ENCODE data around the gene FGFR2. TPM values are rescaled to one million over a fixed set of nuclear protein-coding genes. Genes with fewer than 3 reads are reported as not detected.

Gene FGFR2
- total RNA-seq, 1 donor from 2014 or later: 88.3 TPM

DNA sequence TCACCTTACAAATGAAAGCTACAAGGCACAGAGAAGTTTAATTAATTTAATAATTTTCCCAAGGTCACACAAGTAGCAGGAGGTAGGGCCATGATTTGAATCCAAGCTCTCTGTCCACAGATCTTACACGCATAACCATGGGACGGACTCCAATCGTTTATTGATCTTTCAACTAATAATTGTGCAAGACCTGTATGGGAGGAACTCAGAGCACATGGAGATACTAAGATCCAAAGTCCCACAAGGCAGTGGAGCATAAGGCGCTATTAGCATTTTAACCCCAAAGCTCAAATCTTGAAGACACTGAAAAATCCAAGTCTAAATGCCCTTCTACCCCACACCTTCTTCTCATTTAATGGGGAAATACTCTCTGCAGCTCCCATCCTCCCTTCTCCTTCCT lies 143.5 kb downstream of the FGFR2 start:
- H3K27me3 Mint-ChIP-seq (ENCODE audit: low read depth): peaks cover 8% of the 10 kb centered on the region
- H3K36me3 Mint-ChIP-seq: no peaks in the 10 kb centered on the region
- DNase-seq (ENCODE audit: low spot score in 2 of 2, unreplicated experiment in 2 of 2): no peak
- no peak for TF ChIP-seq CTCF (IDR thresholded peaks at IDR 0.05; ENCODE audit: unreplicated experiment)
- H3K27ac Mint-ChIP-seq: no peak overlapping the region
- H3K9me3 Mint-ChIP-seq: no peaks in the 10 kb centered on the region
- H3K4me1 Mint-ChIP-seq: peaks cover 22% of the 10 kb centered on the region
- H3K4me3 Mint-ChIP-seq: no peak overlapping the region

DNA sequence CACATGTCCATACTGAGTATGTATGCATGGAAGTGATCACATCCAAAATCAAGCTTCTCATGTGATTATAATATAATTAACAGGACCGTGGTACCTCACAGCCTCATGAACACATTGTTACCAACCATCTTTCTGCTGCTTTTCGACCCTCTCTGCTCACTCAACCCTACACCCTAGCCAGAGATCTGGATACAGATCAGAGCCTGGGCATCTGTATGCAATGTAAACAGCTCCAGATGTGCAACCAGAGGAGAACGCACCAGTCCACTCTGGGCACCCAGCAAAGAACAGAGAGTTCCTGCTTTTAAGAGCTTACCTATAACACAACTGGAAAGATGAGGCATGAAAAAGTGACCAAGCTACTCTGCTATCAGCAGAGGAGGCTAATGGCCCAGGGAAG lies 145.1 kb downstream of the FGFR2 start:
- Mint-ChIP-seq H3K4me3 (no peak overlapping the region), H3K36me3 (no peaks in the 10 kb centered on the region), H3K9me3 (no peaks in the 10 kb centered on the region), H3K27ac (no peak overlapping the region), H3K27me3 (ENCODE audit: low read depth) (no peaks in the 10 kb centered on the region), H3K4me1 (peaks cover 29% of the 10 kb centered on the region)
- DNase-seq (ENCODE audit: low spot score in 2 of 2, unreplicated experiment in 2 of 2): no peak
- TF ChIP-seq CTCF (IDR thresholded peaks at IDR 0.05; ENCODE audit: unreplicated experiment): no peak

DNA sequence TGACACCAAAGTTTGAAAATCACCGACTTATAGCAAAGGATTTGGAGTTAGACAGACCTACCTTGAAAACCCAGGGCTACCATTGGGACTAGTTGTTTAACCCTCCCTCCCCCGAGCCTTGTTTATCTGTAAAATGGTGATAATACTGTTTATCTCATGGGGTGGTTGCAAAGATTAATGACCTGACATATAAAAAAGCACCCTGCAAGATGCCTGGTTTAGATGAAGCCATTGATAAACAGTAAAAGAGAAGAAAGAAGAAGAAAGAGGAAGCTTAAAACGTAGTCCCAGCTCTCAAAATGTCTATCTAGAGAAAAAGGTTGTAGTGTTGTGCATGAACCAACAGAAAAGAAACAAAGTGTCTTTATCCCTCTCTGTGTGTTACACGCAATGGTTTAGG lies 145.7 kb downstream of the FGFR2 start:
- H3K4me3 Mint-ChIP-seq: no peak overlapping the region
- no peak for TF ChIP-seq CTCF (IDR thresholded peaks at IDR 0.05; ENCODE audit: unreplicated experiment)
- H3K9me3 Mint-ChIP-seq: no peaks in the 10 kb centered on the region
- no peak for DNase-seq (ENCODE audit: low spot score in 2 of 2, unreplicated experiment in 2 of 2)
- H3K36me3 Mint-ChIP-seq: no peaks in the 10 kb centered on the region
- no peaks in the 10 kb centered on the region for H3K27me3 Mint-ChIP-seq (ENCODE audit: low read depth)
- H3K27ac Mint-ChIP-seq: no peak overlapping the region
- peaks cover 29% of the 10 kb centered on the region for H3K4me1 Mint-ChIP-seq

- H3K4me1 Mint-ChIP-seq: peaks cover 26% of the 10 kb centered on the region
- TF ChIP-seq CTCF (IDR thresholded peaks at IDR 0.05; ENCODE audit: unreplicated experiment): no peak
- no peaks in the 10 kb centered on the region for H3K27me3 Mint-ChIP-seq (ENCODE audit: low read depth)
- H3K36me3 Mint-ChIP-seq: no peaks in the 10 kb centered on the region
- H3K4me3 Mint-ChIP-seq: no peak overlapping the region
- no peak overlapping the region for H3K27ac Mint-ChIP-seq
- DNase-seq (ENCODE audit: low spot score in 2 of 2, unreplicated experiment in 2 of 2): no peak
- H3K9me3 Mint-ChIP-seq: no peaks in the 10 kb centered on the region
Measured at GRCh38 chr10:121450247-121450646, 148.0 kb downstream of the FGFR2 start.

- no peak for TF ChIP-seq CTCF (IDR thresholded peaks at IDR 0.05; ENCODE audit: unreplicated experiment)
- H3K36me3 Mint-ChIP-seq: no peaks in the 10 kb centered on the region
- no peak overlapping the region for H3K27ac Mint-ChIP-seq
- H3K4me3 Mint-ChIP-seq: no peak overlapping the region
- peaks cover 31% of the 10 kb centered on the region for H3K4me1 Mint-ChIP-seq
- no peaks in the 10 kb centered on the region for H3K9me3 Mint-ChIP-seq
- H3K27me3 Mint-ChIP-seq (ENCODE audit: low read depth): no peaks in the 10 kb centered on the region
- no peak for DNase-seq (ENCODE audit: low spot score in 2 of 2, unreplicated experiment in 2 of 2)
Measured at GRCh38 chr10:121449482-121449924, 148.7 kb downstream of the FGFR2 start.
